Stimulated activated CD8-positive, alpha-beta memory T cell treated with anti-CD3 and anti-CD28 coated beads, Interleukin-4, amount 100 ng/mL, for 4 hours (primary cell): Measurements from ENCODE around the gene KRTAP4-1.
"Not testable (repeated sequence)": the region's sequence is repeated elsewhere in the genome, so short reads cannot be mapped to it uniquely, and the experiment has no call there.

Experiments
- DNase-seq, 2 donors: peaks; one replicate each; pipeline ENCODE4 v3.0.0-alpha.2; 2020; ENCODE audit warnings: low read depth in 2 of 2, low spot score in 1 of 2

The KRTAP4-1 gene

GRCh38 chr17:41176744-41177387 is 7.8 kb downstream of the KRTAP4-1 start:
- no peak for DNase-seq

GRCh38 chr17:41171886-41172285 is 12.8 kb downstream of the KRTAP4-1 start:
- DNase-seq = no peak

- no peak for DNase-seq
These were observed 16.6 kb downstream of the KRTAP4-1 start, which contains the start of gene KRTAP4-3 for GRCh38 chr17:41168121-41168520. TSS of gene KRTAP4-3 (minus strand) at chr17:41168221. CDS start at chr17:41168172, 49 bp downstream.

- DNase-seq = no peak
These were observed 17.1 kb downstream of the KRTAP4-1 start for GRCh38 chr17:41167561-41167960.

- no peak for DNase-seq
These were observed 20.9 kb downstream of the KRTAP4-1 start for GRCh38 chr17:41163828-41164227.

- no peak for DNase-seq
These were observed 24.1 kb downstream of the KRTAP4-1 start, which contains the start of gene KRTAP4-4 for GRCh38 chr17:41160648-41161047. TSS of gene KRTAP4-4 (minus strand) at chr17:41160748. CDS start at chr17:41160691, 57 bp downstream.

GRCh38 chr17:41160190-41160589 is 24.5 kb downstream of the KRTAP4-1 start:
- not testable (repeated sequence) for DNase-seq

- DNase-seq = no peak
These were observed 30.9 kb downstream of the KRTAP4-1 start for GRCh38 chr17:41153856-41154255.

- DNase-seq = no peak
These were observed 33.2 kb downstream of the KRTAP4-1 start for GRCh38 chr17:41151525-41151924.

GRCh38 chr17:41150026-41150425 is 34.7 kb downstream of the KRTAP4-1 start:
- no peak for DNase-seq

- DNase-seq = no peak
These were observed 35.1 kb downstream of the KRTAP4-1 start, which contains the start of gene KRTAP4-5 for GRCh38 chr17:41149652-41149985. TSS of gene KRTAP4-5 (minus strand) at chr17:41149825. CDS start at chr17:41149767, 58 bp downstream.

- DNase-seq = not testable (repeated sequence)
These were observed 35.6 kb downstream of the KRTAP4-1 start for GRCh38 chr17:41148971-41149651.

- DNase-seq = no peak
These were observed 37.0 kb downstream of the KRTAP4-1 start for GRCh38 chr17:41147531-41148204.

GRCh38 chr17:41145261-41145660 is 39.5 kb downstream of the KRTAP4-1 start:
- no peak for DNase-seq

GRCh38 chr17:41144846-41145245 is 39.9 kb downstream of the KRTAP4-1 start:
- no peak for DNase-seq

- DNase-seq = no peak
These were observed 43.4 kb downstream of the KRTAP4-1 start for GRCh38 chr17:41141361-41141760.

GRCh38 chr17:41140360-41141131 is 44.2 kb downstream of the KRTAP4-1 start, which contains the start of gene KRTAP4-6:
TSS of gene KRTAP4-6 (minus strand) at chr17:41140544. CDS start at chr17:41140487, 57 bp downstream.
- DNase-seq = no peak

GRCh38 chr17:41139865-41140264 is 44.8 kb downstream of the KRTAP4-1 start:
- DNase-seq = not testable (repeated sequence)
